ENCODE data around the gene ADARB1.

ADARB1 gene

GRCh38 chr21:45075596-45076244, 1.3 kb downstream of the ADARB1 start:
- DNase-seq (ENCODE audit: low spot score), result no peak

- no peak for DNase-seq (ENCODE audit: low spot score)
Observed at GRCh38 chr21:45076245-45076711, 1.9 kb downstream of the ADARB1 start.

GRCh38 chr21:45078371-45078770, 4.0 kb downstream of the ADARB1 start:
- no peak for DNase-seq (ENCODE audit: low spot score)

- no peak for DNase-seq (ENCODE audit: low spot score)
Observed at GRCh38 chr21:45078877-45079281, 4.5 kb downstream of the ADARB1 start.

GRCh38 chr21:45079351-45079750, 5.0 kb downstream of the ADARB1 start:
- DNase-seq (ENCODE audit: low spot score), result no peak

GRCh38 chr21:45080232-45080631, 5.9 kb downstream of the ADARB1 start:
- DNase-seq (ENCODE audit: low spot score), result no peak

- DNase-seq (ENCODE audit: low spot score), result no peak
Observed at GRCh38 chr21:45080639-45081414, 6.4 kb downstream of the ADARB1 start.

GRCh38 chr21:45081636-45082035, 7.3 kb downstream of the ADARB1 start:
- DNase-seq (ENCODE audit: low spot score), result no peak

- no peak for DNase-seq (ENCODE audit: low spot score)
Observed at GRCh38 chr21:45082736-45083135, 8.4 kb downstream of the ADARB1 start.

GRCh38 chr21:45084121-45084520, 9.7 kb downstream of the ADARB1 start:
- DNase-seq (ENCODE audit: low spot score), result no peak

- no peak for DNase-seq (ENCODE audit: low spot score)
Observed at GRCh38 chr21:45084881-45085536, 10.6 kb downstream of the ADARB1 start.

- no peak for DNase-seq (ENCODE audit: low spot score)
Observed at GRCh38 chr21:45085700-45086099, 11.3 kb downstream of the ADARB1 start.

- DNase-seq (ENCODE audit: low spot score), result no peak
Observed at GRCh38 chr21:45086337-45086958, 12.1 kb downstream of the ADARB1 start.

- DNase-seq (ENCODE audit: low spot score), result no peak
Observed at GRCh38 chr21:45087022-45087823, 12.8 kb downstream of the ADARB1 start.

GRCh38 chr21:45088116-45088515, 13.7 kb downstream of the ADARB1 start:
- DNase-seq (ENCODE audit: low spot score), result no peak

GRCh38 chr21:45088729-45089128, 14.3 kb downstream of the ADARB1 start:
- DNase-seq (ENCODE audit: low spot score), result no peak

- no peak for DNase-seq (ENCODE audit: low spot score)
Observed at GRCh38 chr21:45089964-45090363, 15.6 kb downstream of the ADARB1 start.

- no peak for DNase-seq (ENCODE audit: low spot score)
Observed at GRCh38 chr21:45090966-45091365, 16.6 kb downstream of the ADARB1 start.

- DNase-seq (ENCODE audit: low spot score), result no peak
Observed at GRCh38 chr21:45091550-45092322, 17.4 kb downstream of the ADARB1 start.

- no peak for DNase-seq (ENCODE audit: low spot score)
Observed at GRCh38 chr21:45093035-45093532, 18.7 kb downstream of the ADARB1 start.

GRCh38 chr21:45094412-45094811, 20.0 kb downstream of the ADARB1 start:
- DNase-seq (ENCODE audit: low spot score), result no peak

Data from putamen (tissue), 1 donor.